BE2C (cell line): Measurements from ENCODE around the gene CDC42EP1.
"Not testable (repeated sequence)": the region's sequence is repeated elsewhere in the genome, so short reads cannot be mapped to it uniquely, and the experiment has no call there.

Source experiments
- DNase-seq: peaks from one replicate; pipeline ENCODE4 v3.0.0-alpha.2; 2020
- H3K27me3 ChIP-seq: fragments of 250-450 bp; sonication (Bioruptor Pico); 2 replicates; pipeline ENCODE4 v1.5.1; 2020; ENCODE audit warnings: mild to moderate bottlenecking
- H3K36me3 ChIP-seq: fragments of 250-450 bp; sonication (Bioruptor Pico); 2 replicates; pipeline ENCODE4 v1.5.1; 2020; ENCODE audit warnings: mild to moderate bottlenecking
- H3K4me1 ChIP-seq: fragments of 250-450 bp; sonication (Bioruptor Pico); 2 replicates; pipeline ENCODE4 v1.5.1; 2020
- H3K4me3 ChIP-seq: 2 replicates; pipeline ENCODE4 v1.5.1; 2011; ENCODE audit warnings: low read depth, low read length
- H3K9me3 ChIP-seq: fragments of 250-450 bp; sonication (Bioruptor Pico); 2 replicates; pipeline ENCODE4 v1.5.1; 2020
- TF ChIP-seq, protein P1 (sequence below): IDR thresholded peaks from 2 replicates; pipeline ENCODE4 v1.5.1; 2012; ENCODE audit warnings: mild to moderate bottlenecking, low read depth, low read length

The CDC42EP1 gene

GRCh38 chr22:37582526-37582925 is 22.2 kb downstream of the CDC42EP1 start:
- Histone ChIP-seq H3K9me3 (no peaks in the 10 kb centered on the region), H3K27me3 (no peaks in the 10 kb centered on the region), H3K4me1 (no peaks in the 10 kb centered on the region), H3K36me3 (no peaks in the 10 kb centered on the region), H3K4me3 (no peak overlapping the region)
- TF ChIP-seq, protein P1, sequence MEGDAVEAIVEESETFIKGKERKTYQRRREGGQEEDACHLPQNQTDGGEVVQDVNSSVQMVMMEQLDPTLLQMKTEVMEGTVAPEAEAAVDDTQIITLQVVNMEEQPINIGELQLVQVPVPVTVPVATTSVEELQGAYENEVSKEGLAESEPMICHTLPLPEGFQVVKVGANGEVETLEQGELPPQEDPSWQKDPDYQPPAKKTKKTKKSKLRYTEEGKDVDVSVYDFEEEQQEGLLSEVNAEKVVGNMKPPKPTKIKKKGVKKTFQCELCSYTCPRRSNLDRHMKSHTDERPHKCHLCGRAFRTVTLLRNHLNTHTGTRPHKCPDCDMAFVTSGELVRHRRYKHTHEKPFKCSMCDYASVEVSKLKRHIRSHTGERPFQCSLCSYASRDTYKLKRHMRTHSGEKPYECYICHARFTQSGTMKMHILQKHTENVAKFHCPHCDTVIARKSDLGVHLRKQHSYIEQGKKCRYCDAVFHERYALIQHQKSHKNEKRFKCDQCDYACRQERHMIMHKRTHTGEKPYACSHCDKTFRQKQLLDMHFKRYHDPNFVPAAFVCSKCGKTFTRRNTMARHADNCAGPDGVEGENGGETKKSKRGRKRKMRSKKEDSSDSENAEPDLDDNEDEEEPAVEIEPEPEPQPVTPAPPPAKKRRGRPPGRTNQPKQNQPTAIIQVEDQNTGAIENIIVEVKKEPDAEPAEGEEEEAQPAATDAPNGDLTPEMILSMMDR: no peak
- DNase-seq: no peak

DNA sequence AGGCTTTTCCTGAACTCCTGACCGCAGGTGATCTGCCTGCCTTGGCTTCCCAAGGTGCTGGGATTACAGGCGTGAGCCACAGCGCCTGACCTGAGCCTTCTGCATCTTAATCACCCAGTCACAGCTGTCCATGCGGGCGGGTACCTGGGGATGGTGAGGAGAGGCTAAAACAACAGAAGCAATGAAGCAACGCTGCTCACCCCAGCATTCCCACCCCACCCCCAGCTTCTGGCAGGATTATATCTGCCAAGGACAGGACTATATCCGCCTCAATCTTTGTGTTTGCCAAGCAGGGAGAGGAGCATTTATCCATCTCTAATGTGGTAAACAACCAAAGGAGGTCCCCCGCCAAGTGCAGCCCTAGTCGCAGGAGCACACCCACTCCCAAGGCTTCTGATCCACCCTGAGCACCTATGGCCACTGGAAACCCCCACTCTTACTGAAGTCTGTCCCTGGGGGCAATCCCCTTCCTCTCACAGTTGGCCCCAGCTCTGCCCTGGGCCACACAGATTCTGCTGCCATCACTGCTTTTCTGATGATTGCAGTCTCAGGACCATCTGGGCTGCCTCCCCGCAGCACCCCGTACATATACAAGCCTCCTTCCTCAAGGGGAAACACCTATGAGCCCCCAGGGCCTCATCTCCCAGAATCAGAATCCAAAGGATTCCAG is 28.4 kb downstream of the CDC42EP1 start:
- Histone ChIP-seq H3K4me1 (no peaks in the 10 kb centered on the region), H3K4me3 (no peak overlapping the region), H3K9me3 (no peaks in the 10 kb centered on the region), H3K27me3 (no peaks in the 10 kb centered on the region), H3K36me3 (no peaks in the 10 kb centered on the region)
- TF ChIP-seq, protein P1: no peak
- no peak for DNase-seq

DNA sequence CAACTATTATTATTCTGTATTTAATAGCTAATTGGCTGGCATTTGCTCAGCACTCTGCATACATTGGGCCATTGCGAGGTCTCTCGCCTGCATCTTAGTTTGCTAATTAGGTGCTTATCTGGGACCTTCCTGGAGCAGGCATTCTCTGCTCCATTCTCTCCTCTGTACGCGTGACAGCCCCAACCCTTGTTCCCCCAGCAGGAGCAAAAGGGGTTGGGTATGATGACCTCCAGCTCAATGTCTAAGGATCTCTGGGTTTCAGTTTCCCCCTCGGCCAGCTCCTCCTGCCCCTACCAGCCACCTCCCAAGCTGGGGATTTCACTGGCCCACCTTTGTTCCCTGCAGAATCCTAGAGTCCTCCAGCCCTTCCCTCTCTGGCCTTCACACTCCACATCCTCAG is 29.4 kb downstream of the CDC42EP1 start:
- Histone ChIP-seq H3K4me1 (no peaks in the 10 kb centered on the region), H3K4me3 (no peak overlapping the region)
- no peak for DNase-seq

DNA sequence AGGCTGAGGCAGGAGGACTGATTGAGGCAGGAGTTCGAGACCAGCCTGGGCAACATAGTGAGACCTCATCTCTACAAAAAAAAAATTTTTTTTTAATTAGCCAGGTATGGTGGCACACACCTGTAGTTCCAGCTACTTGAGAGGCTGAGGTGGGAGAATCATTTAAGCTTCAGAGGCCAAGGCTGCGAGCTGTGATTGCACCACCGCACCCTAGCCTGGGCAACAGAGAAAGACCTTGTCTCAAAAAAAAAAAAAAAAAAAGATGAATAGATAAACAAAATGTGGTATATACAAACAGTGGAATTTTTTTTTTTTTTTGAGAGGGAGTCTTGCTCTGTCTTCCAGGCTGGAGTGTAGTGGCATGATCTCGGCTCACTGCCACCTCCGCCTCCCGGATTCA is 30.8 kb downstream of the CDC42EP1 start:
- H3K9me3 ChIP-seq, H3K27me3 ChIP-seq, H3K4me1 ChIP-seq, H3K36me3 ChIP-seq, H3K4me3 ChIP-seq, DNase-seq: not testable (repeated sequence)

More for the DNA sequence above, 29.4 kb downstream of the CDC42EP1 start:
- Histone ChIP-seq H3K9me3 (no peaks in the 10 kb centered on the region), H3K36me3 (no peaks in the 10 kb centered on the region), H3K27me3 (no peaks in the 10 kb centered on the region)
- TF ChIP-seq, protein P1: no peak

GRCh38 chr22:37591823-37592404 is 31.6 kb downstream of the CDC42EP1 start:
- no peaks in the 10 kb centered on the region for H3K4me1 ChIP-seq
- H3K4me3 ChIP-seq: peak overlapping the region; percentile 54
- H3K36me3 ChIP-seq: no peaks in the 10 kb centered on the region
- no peaks in the 10 kb centered on the region for H3K27me3 ChIP-seq
- H3K9me3 ChIP-seq: no peaks in the 10 kb centered on the region
- TF ChIP-seq, protein P1: no peak
- no peak for DNase-seq

GRCh38 chr22:37594237-37594636 is 34.0 kb downstream of the CDC42EP1 start:
- TF ChIP-seq, protein P1: no peak
- no peaks in the 10 kb centered on the region for H3K27me3 ChIP-seq
- H3K4me3 ChIP-seq: no peak overlapping the region
- H3K36me3 ChIP-seq: no peaks in the 10 kb centered on the region
- H3K9me3 ChIP-seq: no peaks in the 10 kb centered on the region
- no peaks in the 10 kb centered on the region for H3K4me1 ChIP-seq
- no peak for DNase-seq
